Ureter (tissue), 1 donor: ENCODE results near the gene PPM1G. TPM values are rescaled to one million over a fixed set of nuclear protein-coding genes. Genes with fewer than 3 reads are reported as not detected.
A peak's percentile ranks its signal among the peaks of the same experiment; 100 is the strongest.

ENCODE experiments used
- DNase-seq: peaks from one replicate; pipeline ENCODE4 v3.0.0-alpha.2; 2020; ENCODE audit warnings: low spot score
- total RNA-seq: library from RNA; stranded (reverse); gene quantifications from one replicate; pipeline ENCODE4 v1.2.4, GENCODE V29; 2023
- donor health status: DM: yes; HTN: yes; CAD: no.

The PPM1G gene
- total RNA-seq, 1 donor from 2014 or later: 61.7 TPM

DNA sequence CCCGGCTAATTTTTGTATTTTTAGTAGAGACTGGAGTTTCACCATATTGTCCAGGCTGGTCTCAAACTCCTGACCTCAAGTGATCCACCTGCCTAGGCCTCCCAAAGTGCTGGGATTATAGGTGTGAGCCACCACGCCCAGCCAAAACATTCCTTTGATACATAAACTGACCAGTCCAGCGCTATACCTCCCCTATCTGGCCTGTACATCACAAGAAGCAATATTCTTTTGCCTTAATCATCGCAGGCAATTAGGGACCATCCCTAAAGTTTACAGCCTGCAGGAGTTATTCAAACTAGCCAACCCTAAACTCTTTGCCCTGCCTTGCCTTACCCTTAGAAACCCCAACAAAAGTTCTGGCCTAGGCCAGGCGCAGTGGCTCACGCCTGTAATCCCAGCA lies 6.8 kb upstream of the PPM1G start:
- DNase-seq: no peak

- DNase-seq: no peak
These were observed 3.2 kb upstream of the PPM1G start for GRCh38 chr2:27412419-27413152.

GRCh38 chr2:27408601-27409320 lies 630 bp downstream of the PPM1G start:
- no peak for DNase-seq

GRCh38 chr2:27407798-27408491 lies 1.4 kb downstream of the PPM1G start:
- DNase-seq: no peak

GRCh38 chr2:27400348-27401135 lies 8.8 kb downstream of the PPM1G start:
- DNase-seq: no peak

DNA sequence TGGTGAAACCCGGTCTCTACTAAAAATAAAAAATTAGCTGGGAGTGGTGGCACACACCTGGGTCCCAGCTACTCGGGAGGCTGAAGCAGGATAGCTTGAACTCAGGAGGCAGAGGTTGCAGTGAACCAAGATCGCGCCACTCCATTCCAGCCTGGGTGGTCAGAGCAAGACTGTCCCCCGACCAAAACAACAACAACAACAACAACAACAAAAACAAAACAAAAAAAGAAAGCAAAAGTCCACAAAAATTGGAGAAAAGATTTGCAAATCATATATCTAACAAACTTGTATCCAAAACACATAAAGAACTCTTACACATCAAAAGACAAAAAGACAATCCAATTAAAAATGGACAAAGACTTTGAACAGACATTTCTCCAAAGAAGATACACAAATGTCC lies 10.4 kb downstream of the PPM1G start:
- DNase-seq: no peak

- no peak for DNase-seq
These were observed 16.2 kb downstream of the PPM1G start for GRCh38 chr2:27393225-27393624.

DNA sequence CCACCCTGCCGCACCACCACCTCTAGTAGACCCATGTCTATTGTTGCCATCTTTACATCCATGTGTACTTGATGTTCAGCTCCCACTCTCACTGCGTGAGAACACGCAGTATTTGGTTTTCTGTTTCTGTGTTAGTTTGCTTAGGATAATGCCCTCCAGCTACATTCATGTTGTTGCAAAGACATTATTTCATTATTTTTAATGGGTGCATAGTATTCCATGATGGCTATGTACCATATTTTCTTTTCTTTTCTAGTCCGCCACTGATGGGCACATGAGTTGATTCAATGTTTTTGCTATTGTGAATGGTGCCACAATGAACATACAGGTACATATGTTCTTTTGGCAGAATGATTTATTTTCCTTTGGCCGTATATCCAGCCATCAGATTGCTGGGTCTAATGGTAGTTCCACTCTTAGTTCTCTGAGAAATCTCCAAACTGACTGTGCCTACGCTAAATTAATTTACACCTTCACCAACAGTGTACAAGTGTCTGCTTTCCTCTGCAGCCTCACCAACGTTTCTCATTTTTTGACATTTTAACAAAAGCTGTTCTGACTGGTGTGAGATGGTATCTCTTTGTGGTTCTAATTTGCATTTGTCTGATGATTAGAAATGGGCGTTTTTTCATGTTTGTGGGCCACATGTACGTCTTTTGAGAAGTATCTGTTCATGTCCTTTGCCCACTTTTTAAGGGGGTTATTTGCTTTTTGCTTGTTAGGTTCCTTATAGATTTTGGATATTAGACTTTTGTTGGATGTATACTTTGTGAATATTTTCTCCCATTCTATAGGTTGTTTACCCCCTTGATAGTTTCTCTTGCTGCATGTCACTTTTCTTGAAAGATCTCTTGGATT lies 18.3 kb downstream of the PPM1G start:
- DNase-seq: no peak

GRCh38 chr2:27381577-27382181 lies 27.7 kb downstream of the PPM1G start:
- DNase-seq: no peak

- peak; percentile 98 for DNase-seq
These were observed 28.5 kb downstream of the PPM1G start, which contains the start of gene ZNF513 for GRCh38 chr2:27380626-27381545. Gene ZNF513 (minus strand): TSS chr2:27380734. CDS start chr2:27380526, 208 bp downstream.

DNA sequence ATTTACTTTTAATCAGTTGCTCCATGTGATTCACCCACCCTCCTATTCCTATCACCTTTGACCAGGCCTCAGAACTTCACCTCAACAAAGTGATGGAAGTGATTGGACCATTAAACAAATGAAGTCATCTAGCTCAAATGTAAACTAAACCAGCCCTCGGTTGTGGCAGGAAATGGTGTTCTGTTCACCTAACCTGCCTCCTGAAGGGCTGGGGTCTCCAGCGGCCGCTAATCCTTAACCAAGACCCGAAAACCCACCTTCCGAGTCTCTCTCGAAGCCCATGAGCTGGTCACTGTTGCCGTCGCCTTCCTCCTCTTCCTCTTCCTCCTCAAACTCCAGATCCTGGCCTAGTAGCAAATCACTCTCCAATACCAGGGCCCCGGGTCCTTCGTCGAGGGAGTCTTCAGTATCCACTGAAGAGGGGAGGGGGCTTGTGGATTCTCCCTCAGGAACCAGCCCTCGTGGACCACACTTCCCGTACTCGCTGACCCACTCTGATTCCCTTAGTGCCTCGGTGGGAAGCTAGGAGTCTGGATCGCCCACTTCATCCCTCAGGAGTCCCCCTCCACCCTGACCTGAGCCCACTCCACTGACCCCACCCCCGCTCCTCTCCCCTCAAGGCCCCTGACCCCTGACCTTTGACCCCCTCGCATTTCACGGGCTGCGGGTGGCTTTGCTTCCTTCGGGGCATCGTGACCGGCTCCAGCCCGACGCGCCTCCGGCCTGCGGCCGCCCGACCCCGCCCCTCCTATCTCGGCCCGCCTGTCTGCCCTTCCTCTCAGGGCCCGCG lies 29.4 kb downstream of the PPM1G start:
- DNase-seq: peak; percentile 83

DNA sequence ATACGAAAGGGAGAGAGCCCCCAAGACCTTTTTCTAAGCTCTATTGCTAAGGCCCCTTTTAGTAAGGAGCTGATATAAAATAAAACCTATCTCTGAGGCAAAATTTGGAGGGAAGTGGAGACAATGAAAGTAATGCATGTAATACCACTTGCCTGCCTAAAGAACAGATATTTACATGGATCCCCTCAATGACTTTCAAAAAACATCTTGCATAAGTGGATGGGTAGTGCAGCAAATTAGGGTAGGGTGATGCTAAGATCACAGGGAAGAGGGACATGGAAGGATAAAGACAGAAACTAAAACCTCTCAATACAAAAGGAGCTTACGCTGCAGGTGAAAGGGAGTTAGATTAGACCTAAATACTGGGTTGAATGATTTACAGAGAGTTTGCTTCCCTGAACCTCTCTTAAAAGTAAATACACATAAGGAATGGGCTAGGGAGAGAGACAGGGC lies 30.0 kb downstream of the PPM1G start:
- no peak for DNase-seq

DNA sequence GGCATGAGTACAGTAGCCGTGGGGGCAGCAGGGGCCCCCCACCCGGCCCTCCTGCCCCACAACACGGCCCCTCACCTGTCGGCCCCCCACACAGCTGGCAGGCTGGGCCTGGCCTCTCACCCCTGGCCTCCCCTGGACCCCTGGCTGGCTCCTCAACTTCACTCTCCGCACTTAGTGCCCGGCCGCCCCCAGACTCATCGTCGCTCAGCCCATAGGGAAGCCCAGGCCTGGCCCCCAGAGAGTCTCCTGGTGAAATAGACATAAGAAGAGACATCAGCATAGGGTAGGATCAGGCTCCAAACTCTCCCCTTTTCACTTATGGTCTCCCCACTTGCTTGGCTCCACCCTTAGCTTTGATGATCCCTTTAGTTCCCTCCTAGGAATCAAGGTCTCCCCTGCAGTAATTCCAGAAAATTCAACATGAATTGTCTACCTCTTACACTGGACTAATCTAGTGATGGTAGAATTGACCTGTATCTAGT lies 30.5 kb downstream of the PPM1G start:
- DNase-seq: no peak

DNA sequence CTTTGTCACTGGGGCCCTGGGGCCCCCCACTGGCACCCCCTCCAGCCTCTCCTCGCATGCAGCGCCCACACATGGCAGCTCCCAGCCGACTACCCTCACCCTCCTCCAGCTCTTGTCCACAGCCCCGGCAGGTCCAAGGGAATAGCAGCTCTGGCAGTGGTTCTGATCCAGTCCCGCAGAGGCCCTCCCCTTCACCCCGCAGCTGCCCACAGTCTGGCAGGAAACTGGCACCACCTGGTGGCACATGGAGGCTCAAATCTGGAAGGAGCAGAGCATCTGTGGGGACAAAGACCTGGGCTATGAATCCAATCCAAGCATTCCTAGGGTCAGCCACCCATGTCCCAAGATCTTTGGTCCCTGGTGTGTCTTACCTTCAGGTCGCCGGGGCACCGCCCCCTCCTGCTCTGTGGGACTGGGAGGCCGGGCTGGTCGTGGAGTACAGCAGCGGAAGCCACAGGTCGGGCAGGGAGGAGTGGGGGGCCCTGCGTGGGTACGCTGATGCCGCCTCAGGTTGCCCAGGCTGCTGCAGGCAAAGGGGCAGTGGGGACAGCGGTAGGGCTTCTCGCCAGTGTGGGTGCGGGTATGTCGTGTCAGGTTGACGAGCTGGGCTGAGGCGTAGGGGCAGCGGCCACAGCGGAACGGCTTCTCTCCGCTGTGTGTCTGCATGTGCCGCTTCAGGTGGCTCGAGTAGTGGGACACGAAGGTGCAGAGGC lies 31.1 kb downstream of the PPM1G start:
- peak; percentile 49 for DNase-seq

DNA sequence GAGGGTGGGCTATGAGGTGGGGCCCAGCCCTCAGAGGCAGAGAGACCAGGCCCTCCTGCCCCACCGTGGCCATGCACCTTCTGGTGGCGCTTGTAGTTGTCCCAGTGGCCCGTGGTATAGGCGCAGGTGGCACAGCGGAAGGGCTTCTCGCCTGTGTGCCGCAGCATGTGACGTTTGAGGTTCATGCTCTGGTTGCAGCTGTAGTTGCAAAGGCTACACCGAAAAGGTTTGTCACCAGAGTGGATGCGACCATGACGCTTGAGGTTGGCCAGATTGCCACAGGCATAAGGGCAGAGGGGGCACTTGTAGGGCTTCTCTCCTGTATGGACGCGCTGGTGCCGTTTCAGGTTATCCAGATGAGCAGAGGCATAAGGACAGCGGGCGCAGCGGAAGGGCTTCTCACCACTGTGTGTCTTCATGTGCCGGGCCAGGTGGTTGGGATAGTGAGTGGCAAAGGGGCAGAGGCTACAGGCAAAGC lies 31.7 kb downstream of the PPM1G start:
- no peak for DNase-seq

GRCh38 chr2:27376866-27377617 lies 32.3 kb downstream of the PPM1G start:
- DNase-seq: no peak
